Measurements from ENCODE around the gene EPB42.
A peak's percentile ranks its signal among the peaks of the same experiment; 100 is the strongest.
"Not testable (repeated sequence)": the region's sequence is repeated elsewhere in the genome, so short reads cannot be mapped to it uniquely, and the experiment has no call there.

Gene EPB42

DNA sequence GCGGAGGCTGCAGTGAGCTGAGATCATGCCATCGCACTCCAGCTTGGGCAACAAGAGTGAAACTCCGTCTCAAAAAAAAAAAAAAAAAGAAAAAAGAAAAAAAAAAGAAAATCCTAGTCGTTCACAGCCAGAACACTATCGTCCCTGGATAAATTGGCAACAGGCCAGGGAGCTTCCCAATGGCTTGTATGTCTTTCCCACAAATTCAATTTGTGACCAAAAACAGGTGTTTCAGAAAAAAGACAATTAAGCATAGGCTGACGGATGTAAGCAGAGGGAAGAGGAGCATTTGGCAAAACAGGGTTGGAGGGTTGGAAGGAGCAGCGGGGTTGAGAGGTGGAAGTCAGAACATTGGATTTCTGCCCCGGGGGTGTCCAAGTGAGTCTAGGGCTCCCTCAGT is 8.5 kb downstream of the EPB42 start:
- no peak for DNase-seq (ENCODE audit: low read depth)

DNA sequence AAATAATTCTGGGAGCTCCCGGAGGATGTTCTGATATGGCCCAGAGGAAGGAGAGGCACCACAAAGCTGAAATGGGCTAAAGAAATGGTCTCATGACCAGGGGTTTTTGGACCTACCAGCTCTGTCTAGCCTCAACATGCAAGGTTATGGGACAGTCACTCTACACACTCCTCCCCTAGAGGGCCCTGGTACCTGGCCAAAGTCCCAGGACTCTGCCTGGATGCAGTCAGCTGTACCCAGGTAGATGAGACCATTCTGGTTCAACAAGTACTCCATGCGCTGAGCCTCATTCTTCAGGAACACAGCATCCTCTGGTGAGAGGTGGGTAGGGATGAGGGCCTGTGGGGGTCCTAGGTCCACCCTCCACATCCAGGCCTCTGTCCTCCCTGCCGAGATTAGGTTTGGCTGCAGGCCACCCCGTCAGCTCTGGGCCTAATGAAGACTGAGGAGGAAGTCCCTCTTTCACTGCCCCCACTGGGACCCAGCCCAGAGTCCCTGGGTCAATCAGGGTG is 9.5 kb downstream of the EPB42 start:
- DNase-seq (ENCODE audit: low read depth) = no peak

DNA sequence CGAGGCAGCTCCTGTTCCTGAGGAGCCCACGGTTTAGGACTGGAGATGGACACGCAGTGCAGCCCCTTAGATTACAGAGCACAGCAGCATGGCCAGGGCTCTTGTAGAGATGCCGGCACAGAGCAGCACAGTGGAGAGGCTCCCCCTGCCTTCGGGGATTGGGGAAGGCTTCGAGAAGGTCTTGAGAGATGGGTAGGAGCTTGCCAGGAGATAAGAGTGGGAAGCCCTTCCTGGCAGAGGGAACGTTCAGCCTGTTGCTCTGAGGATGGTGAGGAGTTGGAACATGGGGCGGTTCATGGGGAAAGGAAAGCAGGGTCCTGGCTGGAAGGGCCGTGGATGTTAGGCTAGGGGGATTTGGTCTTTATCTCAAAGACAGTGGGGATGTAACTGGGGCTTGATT is 10.0 kb downstream of the EPB42 start:
- DNase-seq (ENCODE audit: low read depth) = no peak

DNA sequence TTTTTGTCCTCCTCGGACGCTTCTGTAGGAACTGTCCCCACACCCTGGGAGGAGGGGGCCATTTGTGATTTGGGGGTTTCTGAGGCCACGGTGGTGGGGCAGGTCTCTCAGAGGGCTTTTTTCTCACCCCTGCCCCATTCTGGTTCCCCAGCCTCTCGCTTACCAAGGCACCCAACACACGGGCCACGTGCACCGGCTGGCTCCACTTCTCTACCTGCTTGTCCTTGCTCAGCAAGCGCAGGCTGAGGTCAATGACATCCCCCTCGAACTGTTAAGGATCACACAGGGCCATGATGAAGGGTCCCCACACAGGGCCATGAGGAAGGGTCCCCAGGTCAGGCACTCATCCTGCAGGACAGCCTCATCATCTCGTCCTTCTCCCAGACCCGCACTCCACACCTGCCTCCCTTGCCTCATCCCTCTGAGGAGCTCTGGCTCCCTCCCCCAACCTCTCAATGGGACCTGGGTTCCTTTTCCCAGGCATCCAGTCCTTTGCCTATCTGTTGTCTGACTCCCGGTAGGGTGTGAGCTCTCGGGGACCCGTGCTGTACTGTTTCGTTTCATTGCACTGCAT is 10.6 kb downstream of the EPB42 start:
- no peak for DNase-seq (ENCODE audit: low read depth)

DNA sequence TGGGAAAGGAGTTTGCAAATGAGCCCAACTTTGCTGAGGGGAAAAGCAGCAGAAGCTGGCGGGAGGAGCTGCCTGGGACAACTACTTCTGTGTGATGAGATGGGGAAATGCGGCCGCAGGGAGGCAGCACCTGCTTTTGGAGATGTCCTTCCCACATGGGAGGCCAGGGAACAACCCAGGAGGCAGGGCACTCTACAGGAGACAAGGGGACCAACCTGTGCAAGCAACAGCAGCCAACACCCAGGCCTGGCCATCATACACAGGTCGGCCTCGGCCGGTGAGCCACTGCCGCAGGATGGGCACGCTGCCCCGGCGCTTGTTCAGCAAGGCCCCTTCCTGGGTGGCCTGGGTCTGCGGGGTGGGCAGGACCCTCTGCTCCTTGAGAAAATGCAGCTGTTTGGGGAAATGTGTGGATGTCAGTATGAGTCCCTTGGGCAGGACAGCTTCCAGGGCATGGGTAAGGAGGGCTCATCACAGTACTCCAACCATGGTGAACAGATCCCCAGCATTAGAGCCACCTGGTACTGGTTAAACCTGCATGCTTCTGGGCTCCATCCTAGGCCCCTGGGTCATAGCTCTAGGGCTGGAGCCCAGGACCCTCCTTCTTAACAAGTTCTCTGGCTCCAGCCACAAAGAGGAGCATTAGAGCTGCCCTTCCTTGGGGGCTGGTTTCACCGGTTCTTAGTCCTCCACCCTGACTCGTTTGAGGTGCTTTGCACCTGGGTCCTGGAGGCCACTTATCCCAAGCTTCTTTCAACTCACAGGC is 11.6 kb downstream of the EPB42 start:
- no peak for DNase-seq (ENCODE audit: low read depth)

DNA sequence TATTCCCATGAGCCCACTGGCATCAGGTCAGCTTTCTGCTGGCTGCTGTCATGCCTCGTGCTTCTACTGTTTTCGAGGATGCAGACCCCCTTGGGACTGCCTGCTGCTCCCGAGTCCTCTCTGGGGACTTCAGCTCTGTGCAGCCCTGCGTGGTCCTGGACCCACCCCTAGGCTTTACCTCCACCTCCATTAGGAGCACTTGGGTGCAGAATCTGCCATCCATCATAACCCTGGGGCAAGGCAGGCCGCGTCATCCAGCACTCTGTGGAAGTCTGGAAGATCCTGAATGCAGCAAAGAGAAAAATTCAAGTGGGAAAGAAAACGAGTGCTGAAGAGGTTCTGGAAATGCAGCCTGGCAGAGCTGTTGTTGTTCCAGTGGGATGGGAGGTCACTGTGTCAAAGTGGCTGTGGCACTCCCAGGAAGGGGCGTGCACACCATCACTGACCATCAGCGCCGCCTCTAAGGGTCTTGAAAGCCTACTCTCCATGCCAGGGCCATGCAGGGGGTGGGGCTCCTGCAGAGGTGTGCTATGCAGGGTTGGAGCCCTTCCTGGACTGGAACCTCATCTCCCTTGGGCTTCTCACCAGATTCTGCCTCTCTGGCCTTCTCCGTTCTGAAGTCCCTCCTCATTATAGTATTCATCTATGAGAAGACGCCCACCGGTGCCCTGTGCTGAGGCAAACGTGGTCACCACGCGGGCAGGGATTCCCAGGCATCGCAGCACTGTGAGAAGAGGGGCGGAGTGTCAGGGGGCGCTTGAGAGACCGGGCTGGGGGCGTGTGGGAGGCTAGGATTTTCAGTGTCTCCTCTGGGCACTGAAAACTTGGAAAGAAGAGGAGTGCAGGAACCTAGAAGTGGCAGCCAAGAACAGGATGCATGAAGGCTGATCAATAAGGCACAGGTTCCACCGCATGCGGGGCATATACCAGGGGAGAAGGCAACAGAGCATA is 12.5 kb downstream of the EPB42 start:
- DNase-seq (ENCODE audit: low read depth) = no peak

DNA sequence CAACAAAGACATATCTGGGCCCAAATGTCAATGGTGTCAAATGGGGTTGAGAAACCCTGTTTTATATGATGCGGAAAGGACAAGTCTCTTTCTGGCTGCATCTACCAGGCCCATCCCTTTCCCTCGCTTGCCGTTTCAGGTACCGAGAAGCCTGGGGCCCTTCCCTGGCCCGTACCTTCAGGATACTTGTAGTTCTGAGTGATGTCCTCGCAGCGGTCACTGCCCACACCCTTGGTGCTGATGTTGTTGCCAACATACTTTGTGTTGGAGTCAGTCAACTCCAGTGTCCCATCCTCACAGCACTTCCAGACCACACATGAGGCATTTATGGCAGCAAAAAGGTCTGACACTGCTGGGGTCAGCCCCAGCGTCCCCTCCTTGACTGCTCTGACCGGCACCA is 13.8 kb downstream of the EPB42 start:
- no peak for DNase-seq (ENCODE audit: low read depth)

DNA sequence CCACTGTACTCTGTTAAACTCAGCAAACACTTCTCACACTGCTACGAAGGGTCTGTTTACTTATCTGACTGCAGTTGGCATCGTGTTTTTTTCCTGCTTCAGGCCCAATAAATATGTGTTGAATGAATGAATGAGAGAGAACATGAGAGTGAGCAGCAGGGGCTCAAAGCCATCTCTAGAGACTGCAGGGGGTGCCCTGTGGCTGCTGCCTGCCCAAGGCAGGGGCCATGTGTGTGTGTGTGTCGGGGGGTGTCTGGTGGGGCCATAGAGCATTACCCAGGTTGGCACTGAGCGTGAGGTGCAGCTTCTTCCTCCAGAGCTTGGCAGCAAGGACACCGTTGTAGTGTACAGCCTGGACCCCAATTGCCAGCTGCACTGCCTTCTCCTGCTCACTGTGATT is 14.8 kb downstream of the EPB42 start:
- DNase-seq (ENCODE audit: low read depth) = no peak

DNA sequence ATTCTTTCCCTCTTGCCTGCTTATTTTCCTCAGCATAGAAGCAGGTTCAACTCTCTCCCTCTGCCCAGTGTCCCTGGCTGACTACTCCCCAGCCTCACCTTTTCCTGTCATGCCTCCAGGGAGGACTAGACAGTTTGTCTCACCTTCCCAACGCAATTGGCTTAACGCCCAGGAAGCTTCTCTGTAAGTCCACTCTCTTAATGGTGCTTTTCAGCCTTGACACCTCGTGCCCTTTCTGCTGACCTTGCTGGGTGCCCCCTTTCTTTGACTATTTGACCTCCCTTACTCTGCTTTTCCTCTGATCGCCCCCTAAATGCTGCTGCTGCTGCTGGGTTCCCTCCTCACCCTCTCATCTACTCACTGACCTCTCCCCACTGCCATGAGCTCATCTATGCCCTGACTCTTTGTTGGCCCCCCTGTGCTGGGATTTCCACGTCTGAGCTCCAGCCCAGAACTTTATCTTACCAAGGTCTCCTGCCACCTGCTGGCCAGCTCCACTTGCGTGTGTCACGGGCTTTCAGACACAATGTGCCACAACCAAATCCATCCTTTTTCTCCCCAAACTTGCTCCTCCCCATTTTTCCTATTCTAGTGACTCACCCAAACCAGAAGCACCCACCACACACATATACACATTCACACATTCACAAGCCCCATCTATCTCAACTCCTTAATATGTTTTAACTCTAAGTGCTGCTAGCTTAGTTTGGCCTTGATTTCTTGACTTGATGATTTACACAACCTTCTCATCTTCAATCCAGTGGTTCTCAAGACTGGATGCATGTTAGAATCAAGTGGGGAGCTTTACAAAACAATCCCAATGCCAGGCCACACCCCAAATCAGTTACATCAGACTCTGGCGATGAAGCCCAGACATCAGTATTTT is 16.6 kb downstream of the EPB42 start:
- DNase-seq (ENCODE audit: low read depth) = no peak

DNA sequence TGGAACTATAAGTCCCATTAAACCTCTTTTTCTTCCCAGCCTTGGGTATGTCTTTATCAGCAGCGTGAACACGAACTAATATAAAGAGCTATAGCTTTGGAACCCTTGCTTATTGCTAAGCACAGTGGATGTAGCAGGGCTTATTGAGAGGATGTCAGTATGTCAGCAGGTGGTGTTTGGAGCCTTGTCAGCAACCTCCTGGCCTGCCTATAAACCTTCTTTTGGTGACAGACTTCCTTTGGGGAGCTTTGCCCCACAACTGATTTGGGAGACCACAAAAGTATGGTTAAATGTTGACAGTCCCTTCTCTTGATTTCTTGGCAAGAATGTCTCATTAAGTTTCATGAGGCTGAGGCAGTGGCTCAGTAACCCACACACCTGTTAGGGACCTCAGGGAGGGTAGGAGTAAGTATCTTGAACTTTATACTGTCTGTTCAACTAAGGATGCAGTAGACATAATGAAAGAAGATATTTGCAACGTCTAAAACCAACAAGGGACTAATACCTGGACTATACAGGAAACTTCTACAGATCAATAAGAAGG is 20.8 kb downstream of the EPB42 start:
- no peak for DNase-seq (ENCODE audit: low read depth)

DNA sequence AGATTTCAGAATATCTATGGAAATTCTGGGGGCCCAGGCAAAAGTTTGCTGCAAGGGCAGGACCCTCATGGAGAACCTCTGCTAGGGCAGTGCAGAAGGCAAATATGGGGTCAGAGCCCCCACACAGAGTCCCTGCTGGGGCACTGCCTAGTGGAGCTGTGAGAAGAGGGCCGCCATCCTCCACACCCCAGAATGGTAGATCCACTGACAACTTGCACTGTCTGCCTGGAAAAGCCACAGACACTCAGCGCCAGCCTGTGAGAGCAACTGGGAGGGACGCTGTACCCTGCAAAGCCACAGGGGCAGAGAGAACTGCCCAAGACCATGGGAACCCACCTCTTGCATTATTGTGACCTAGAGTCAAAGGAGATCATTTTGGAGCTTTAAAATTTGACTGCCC is 21.8 kb downstream of the EPB42 start:
- DNase-seq (ENCODE audit: low read depth) = no peak

DNA sequence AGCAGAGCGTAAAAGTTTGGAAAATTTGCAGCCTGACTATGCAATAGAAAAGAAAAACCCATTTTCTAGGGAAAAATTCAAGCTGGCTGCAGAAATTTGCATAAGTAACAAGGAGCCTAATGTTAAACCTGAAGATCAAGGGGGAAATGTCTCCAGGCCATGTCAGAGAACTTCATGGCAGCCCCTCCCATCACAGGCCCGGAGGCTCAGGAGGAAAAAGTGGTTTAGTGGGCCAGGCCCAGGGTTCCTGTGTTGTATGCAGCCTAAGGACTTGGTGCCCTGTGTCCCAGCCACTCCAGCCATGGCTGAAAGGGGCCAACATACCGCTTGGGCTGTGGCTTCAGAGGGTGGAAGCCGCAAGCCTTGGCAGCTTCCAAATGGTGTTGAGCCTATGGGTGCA is 22.3 kb downstream of the EPB42 start:
- DNase-seq (ENCODE audit: low read depth) = not testable (repeated sequence)

DNA sequence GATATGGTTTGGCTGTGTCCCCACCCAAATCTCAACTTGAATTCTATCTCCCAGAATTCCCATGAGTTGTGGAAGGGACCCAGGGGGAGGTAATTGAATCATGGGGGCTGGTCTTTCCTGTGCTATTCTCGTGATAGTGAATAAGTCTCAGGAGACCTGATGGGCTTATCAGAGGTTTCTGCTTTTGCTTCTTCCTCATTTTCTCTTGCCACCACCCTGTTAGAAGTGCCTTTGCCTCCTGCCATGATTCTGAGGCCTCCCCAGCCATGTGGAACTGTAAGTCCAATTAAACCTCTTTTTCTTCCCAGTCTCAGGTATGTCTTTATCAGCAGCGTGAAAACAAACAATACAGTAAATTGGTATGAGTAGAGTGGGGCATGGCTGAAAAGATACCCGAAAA is 23.0 kb downstream of the EPB42 start:
- DNase-seq (ENCODE audit: low read depth) = not testable (repeated sequence)

DNA sequence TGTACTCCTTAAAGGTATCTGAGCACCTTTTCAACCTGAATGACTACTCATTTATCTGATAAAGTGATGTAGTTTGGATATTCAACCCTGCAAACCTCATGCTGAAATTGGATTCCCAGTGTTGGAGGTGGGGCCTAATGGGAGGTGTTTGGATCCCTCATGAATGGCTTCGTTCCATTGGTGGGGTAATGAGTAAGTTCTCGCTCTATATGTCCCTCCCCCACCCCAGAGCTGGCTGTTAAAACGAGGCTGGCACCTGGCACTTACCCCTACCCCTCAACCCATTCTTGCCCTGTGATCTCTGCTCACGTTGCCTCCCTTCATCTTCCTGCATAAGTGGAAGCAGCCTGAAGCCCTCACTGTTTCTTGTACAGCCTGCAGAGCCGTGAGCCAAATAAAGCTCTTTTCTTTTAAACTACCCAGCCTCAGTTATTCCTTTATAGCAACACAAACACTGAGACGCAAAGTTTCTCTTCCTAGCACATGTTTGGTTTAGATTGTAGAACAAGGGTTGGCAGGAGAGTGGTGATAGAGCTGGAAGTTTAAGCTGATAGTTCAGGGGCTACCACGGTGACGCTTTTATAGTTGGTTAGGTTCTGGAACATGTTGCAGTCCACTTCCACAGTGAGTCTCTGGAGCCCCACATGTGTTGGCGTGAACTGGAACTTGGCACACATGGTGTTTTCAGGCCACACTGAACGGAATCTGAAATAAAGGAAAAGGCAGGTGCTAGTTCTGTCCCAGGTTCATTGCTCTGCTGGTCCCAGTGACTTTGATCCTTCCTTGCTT is 23.9 kb downstream of the EPB42 start:
- DNase-seq (ENCODE audit: low read depth) = no peak

DNA sequence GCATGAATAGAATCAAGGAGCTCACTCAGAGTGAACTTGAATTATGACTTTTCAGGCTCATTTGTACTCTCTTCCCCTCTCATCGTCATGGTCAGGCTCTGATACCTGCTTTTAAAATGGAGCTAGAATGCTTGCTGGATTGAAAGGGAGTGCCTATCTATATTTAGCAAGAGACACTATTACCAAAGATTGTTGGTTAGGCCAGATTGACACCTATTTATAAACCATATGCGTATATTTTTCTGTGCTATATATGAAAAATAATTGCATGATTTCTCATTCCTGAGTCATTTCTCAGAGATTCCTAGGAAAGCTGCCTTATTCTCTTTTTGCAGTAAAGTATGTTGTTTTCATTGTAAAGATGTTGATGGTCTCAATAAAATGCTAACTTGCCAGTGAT is 26.0 kb downstream of the EPB42 start:
- DNase-seq (ENCODE audit: low read depth) = no peak

DNA sequence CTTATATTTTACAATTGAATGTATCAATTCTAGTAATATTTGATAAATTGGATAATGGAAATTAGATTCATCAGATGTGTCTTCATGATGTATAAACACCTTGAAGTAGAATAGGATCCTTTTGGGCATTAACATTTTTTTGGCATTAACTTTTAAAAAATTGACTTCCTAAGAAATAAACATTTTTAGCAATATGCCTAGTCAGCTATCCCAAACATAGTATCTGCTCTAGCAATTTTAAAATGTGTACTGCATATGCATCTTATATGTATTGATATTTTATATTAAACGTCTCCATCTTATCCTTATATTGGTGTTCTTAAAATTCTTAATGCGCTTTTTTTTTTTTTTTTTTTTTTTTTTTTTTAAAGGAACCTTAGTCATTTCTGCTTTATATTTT is 27.1 kb downstream of the EPB42 start:
- no peak for DNase-seq (ENCODE audit: low read depth)

DNA sequence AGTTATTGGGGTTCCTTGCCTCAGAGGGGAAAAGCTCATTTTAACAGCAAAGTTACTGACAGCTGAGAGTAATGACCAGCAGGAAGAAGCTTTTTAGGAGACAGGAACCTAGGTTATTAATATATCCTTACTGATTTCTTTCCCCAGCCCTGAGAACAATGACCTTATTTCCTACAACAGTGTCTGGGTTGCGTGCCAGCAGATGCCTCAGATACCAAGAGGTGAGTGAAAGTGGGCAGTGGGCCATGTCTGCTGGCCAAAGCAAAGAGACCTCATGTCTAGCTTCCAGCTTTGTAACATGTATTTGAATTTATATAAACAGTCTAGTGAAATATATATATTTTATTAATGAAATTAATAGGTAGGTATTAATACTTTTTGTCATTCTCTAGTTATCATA is 30.6 kb downstream of the EPB42 start:
- no peak for DNase-seq (ENCODE audit: low read depth)

DNA sequence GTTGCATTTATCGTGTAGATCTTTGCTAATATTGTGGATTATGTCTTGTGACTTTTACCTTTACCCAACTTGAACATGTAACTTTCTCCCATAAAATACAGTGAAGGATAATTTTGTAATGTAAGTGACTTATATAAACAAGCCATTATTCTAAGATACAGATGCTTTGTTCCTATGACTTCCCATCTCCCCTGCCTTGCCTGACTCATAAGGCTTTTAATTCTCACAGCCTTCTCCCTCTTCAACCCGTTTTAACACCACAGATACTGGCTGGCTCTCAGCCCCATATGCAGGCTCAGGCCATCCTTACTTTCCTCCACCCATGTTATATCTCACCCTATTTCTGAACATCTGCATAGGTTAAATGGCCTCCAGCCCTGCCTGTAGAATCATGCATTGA is 31.5 kb downstream of the EPB42 start:
- DNase-seq (ENCODE audit: low read depth) = no peak

DNA sequence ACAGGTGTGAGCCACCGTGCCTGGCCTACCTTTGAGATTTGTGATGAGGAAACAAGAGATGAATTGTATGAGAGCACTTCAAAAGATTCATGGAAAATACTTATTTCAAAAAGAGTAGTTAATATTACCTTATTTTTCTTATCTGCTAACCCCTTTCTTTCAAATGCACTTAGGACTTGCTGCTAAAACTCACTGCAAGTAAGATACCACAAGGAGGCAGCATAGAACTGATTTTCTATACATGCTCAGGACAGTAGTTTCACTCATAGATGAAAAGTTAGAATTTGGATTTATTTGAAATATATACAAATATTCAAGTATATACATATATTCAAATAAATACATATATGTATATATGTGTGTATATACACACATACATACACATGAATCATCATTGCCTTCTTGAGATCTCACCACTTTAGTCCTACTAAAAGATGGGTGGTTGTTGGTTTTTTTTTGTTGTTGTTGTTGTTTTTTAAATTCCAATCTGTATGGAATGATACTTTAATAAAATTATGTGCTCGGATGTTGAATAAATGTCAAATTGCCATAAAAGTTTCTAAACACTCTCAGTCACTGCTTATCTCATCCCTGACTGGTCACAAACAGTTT is 33.2 kb downstream of the EPB42 start:
- DNase-seq (ENCODE audit: low read depth) = no peak

DNA sequence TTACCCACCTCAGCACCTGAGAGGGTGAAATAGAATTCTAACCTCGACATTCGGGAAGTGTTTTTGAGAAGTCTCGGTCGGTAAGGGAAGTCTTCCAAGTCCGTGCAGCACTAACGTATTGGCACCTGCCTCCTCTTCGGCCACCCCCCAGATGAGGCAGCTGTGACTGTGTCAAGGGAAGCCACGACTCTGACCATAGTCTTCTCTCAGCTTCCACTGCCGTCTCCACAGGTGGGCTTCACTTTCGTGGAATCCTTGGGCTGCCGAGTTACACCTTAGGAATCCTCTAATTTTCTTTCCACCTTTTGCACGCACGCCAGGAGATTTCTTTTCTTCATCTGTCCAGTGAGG is 34.8 kb downstream of the EPB42 start:
- DNase-seq (ENCODE audit: low read depth) = peak; percentile 11
